ENCODE measurements around the gene SNRPB2. TPM values are rescaled to one million over a fixed set of nuclear protein-coding genes. Genes with fewer than 3 reads are reported as not detected.

Gene SNRPB2
- polyA plus RNA-seq, 1 donor from 2014 or later = 302 TPM

DNA sequence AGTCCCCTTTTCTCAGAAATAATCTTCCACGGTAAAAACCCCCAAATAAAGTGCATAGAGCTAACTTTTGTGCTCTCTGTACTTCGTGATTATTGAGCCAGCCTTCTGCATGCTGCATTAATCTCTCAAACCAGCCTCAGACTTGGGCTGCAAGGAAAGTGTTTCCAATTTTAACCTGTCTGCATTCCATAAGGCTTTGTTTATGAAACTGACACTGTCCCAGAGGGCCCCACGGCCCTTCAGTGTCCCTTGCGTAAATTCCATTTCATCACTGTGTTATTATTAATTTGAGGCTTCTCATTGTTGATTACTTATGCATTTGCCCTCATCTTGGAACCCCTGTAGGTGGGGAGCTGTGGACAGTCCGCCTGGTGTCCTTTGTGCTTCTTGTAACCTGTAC is 15.6 kb upstream of the SNRPB2 start:
- H3K4me2 ChIP-seq (ENCODE audit: low read length) = no peak overlapping the region
- no peaks in the 10 kb centered on the region for H3K9me2 ChIP-seq (ENCODE audit: insufficient read depth, low read length)
- no peak overlapping the region for H2AFZ ChIP-seq (ENCODE audit: low read depth, low read length)
- H3K9ac ChIP-seq (ENCODE audit: low read length) = no peak overlapping the region
- no peak for TF ChIP-seq REST (IDR thresholded peaks at IDR 0.05; ENCODE audit: borderline replicate concordance)
- TF ChIP-seq SMC3 (conservative IDR thresholded peaks at IDR 0.05; ENCODE audit: poor library complexity) = no peak
- no peak for TF ChIP-seq MXI1 (conservative IDR thresholded peaks at IDR 0.05; ENCODE audit: poor library complexity, severe bottlenecking)
- TF ChIP-seq POLR2AphosphoS5 (IDR thresholded peaks at IDR 0.05) = no peak
- no peak for TF ChIP-seq EP300 (conservative IDR thresholded peaks at IDR 0.05; ENCODE audit: poor library complexity, severe bottlenecking)
- no peak for TF ChIP-seq EZH2 (IDR thresholded peaks at IDR 0.05; ENCODE audit: borderline replicate concordance, insufficient read depth, low read length, poor library complexity, severe bottlenecking)
- TF ChIP-seq RAD21 (conservative IDR thresholded peaks at IDR 0.05) = no peak
- H3K79me2 ChIP-seq (replicated peaks; ENCODE audit: insufficient read depth, low read length) = no peaks in the 10 kb centered on the region
- H3K27me3 ChIP-seq (ENCODE audit: insufficient read depth, low read depth, low read length) = no peaks in the 10 kb centered on the region
- no peak overlapping the region for H3K4me3 ChIP-seq (ENCODE audit: low read length)
- no peaks in the 10 kb centered on the region for H3K36me3 ChIP-seq (ENCODE audit: insufficient read depth, low read length)
- no peaks in the 10 kb centered on the region for H3F3A ChIP-seq (ENCODE audit: insufficient read depth, low read length, poor library complexity, severe bottlenecking)
- no peaks in the 10 kb centered on the region for H4K20me1 ChIP-seq (ENCODE audit: insufficient read depth)
- no peaks in the 10 kb centered on the region for H3K9me3 ChIP-seq (ENCODE audit: low read length)
- no peak overlapping the region for H3K27ac ChIP-seq (ENCODE audit: low read length)

DNA sequence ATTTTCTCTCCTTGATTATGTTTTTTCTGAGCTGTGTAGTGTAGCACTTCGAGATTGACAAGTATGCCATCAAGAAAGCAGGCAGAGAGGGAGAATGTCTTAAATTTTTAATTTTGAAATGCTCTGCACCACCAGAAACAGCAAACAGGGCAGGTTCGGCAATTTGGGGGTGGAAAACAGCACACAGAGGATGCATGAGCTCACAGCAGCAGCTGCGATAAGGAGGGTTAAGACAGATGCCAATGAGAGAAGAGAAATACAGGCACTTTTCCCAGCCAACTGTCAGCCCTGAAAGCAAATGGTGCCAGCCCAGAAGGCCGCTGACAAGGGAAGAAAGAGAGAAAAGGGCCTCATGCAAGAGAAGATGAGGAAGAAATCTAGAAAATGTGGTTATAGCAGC is 15.1 kb upstream of the SNRPB2 start:
- H3K27ac ChIP-seq (ENCODE audit: low read length) = no peak overlapping the region
- H4K20me1 ChIP-seq (ENCODE audit: insufficient read depth) = no peaks in the 10 kb centered on the region
- no peaks in the 10 kb centered on the region for H3K79me2 ChIP-seq (replicated peaks; ENCODE audit: insufficient read depth, low read length)
- H3K9ac ChIP-seq (ENCODE audit: low read length) = no peak overlapping the region
- H3K9me2 ChIP-seq (ENCODE audit: insufficient read depth, low read length) = no peaks in the 10 kb centered on the region
- no peaks in the 10 kb centered on the region for H3K27me3 ChIP-seq (ENCODE audit: insufficient read depth, low read depth, low read length)
- TF ChIP-seq POLR2AphosphoS5 (IDR thresholded peaks at IDR 0.05) (no peak), TAF1 (IDR thresholded peaks at IDR 0.05; ENCODE audit: low read depth) (no peak), SMC3 (conservative IDR thresholded peaks at IDR 0.05; ENCODE audit: poor library complexity) (no peak), RAD21 (conservative IDR thresholded peaks at IDR 0.05) (no peak), EZH2 (IDR thresholded peaks at IDR 0.05; ENCODE audit: borderline replicate concordance, insufficient read depth, low read length, poor library complexity, severe bottlenecking) (no peak), MXI1 (conservative IDR thresholded peaks at IDR 0.05; ENCODE audit: poor library complexity, severe bottlenecking) (no peak), EP300 (conservative IDR thresholded peaks at IDR 0.05; ENCODE audit: poor library complexity, severe bottlenecking) (no peak), REST (IDR thresholded peaks at IDR 0.05; ENCODE audit: borderline replicate concordance) (no peak)
- TF ChIP-seq, protein P1, sequence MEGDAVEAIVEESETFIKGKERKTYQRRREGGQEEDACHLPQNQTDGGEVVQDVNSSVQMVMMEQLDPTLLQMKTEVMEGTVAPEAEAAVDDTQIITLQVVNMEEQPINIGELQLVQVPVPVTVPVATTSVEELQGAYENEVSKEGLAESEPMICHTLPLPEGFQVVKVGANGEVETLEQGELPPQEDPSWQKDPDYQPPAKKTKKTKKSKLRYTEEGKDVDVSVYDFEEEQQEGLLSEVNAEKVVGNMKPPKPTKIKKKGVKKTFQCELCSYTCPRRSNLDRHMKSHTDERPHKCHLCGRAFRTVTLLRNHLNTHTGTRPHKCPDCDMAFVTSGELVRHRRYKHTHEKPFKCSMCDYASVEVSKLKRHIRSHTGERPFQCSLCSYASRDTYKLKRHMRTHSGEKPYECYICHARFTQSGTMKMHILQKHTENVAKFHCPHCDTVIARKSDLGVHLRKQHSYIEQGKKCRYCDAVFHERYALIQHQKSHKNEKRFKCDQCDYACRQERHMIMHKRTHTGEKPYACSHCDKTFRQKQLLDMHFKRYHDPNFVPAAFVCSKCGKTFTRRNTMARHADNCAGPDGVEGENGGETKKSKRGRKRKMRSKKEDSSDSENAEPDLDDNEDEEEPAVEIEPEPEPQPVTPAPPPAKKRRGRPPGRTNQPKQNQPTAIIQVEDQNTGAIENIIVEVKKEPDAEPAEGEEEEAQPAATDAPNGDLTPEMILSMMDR (IDR thresholded peaks at IDR 0.05; ENCODE audit: poor library complexity, severe bottlenecking) = no peak
- no peaks in the 10 kb centered on the region for H3K36me3 ChIP-seq (ENCODE audit: insufficient read depth, low read length)
- H3K4me3 ChIP-seq (ENCODE audit: low read length) = no peak overlapping the region
- no peaks in the 10 kb centered on the region for H3F3A ChIP-seq (ENCODE audit: insufficient read depth, low read length, poor library complexity, severe bottlenecking)
- peak overlapping the region; percentile 14 for H2AFZ ChIP-seq (ENCODE audit: low read depth, low read length)
- H3K9me3 ChIP-seq (ENCODE audit: low read length) = no peaks in the 10 kb centered on the region
- H3K4me2 ChIP-seq (ENCODE audit: low read length) = no peak overlapping the region

Data from neural cell (in vitro differentiated cells).